Neural crest cell (in vitro differentiated cells): ENCODE measurements around the gene FHIT. TPM values are rescaled to one million over a fixed set of nuclear protein-coding genes. Genes with fewer than 3 reads are reported as not detected.

ENCODE experiments used
- DNase-seq: peaks from one replicate; pipeline ENCODE4 v3.0.0; 2021; ENCODE audit warnings: low read depth, mixed read lengths, low spot score
- H3K27ac Mint-ChIP-seq: one replicate; pipeline ENCODE4 v1.8.0; 2021; ENCODE audit warnings: mild to moderate bottlenecking, mixed read lengths; ENCODE audit not compliant: unreplicated experiment
- H3K27me3 Mint-ChIP-seq: 2 replicates; pipeline ENCODE4 v1.8.0; 2021; ENCODE audit warnings: low read depth, mild to moderate bottlenecking, mixed read lengths
- H3K36me3 Mint-ChIP-seq: 2 replicates; pipeline ENCODE4 v1.8.0; 2021; ENCODE audit warnings: low read depth, mild to moderate bottlenecking, mixed read lengths
- H3K4me1 Mint-ChIP-seq: 2 replicates; pipeline ENCODE4 v1.8.0; 2021; ENCODE audit warnings: mixed read lengths
- H3K4me3 Mint-ChIP-seq: one replicate; pipeline ENCODE4 v1.8.0; 2021; ENCODE audit warnings: mild to moderate bottlenecking, mixed read lengths
- H3K9me3 Mint-ChIP-seq: 2 replicates; pipeline ENCODE4 v1.8.0; 2021; ENCODE audit warnings: mixed read lengths
- CTCF ChIP-seq: fragments of 200-600 bp; sonication (generic); conservative IDR thresholded peaks from 2 replicates; pipeline ENCODE4 v1.5.0; 2021; ENCODE audit warnings: antibody characterized with exemption, mild to moderate bottlenecking
- total RNA-seq: library from RNA; stranded (reverse); gene quantifications from 2 replicates; pipeline ENCODE4 v1.2.1, GENCODE V29; 2021

Gene FHIT
- total RNA-seq, 1 donor from 2014 or later: 5.2 TPM

- peaks cover 13% of the 10 kb centered on the region for H3K4me1 Mint-ChIP-seq
- H3K4me3 Mint-ChIP-seq: no peak overlapping the region
- H3K27me3 Mint-ChIP-seq: no peaks in the 10 kb centered on the region
- no peak for DNase-seq
- no peak for TF ChIP-seq CTCF
- H3K36me3 Mint-ChIP-seq: peaks cover 2% of the 10 kb centered on the region
- no peak overlapping the region for H3K27ac Mint-ChIP-seq
- peaks cover 2% of the 10 kb centered on the region for H3K9me3 Mint-ChIP-seq
These were observed 1093.2 kb downstream of the FHIT start for GRCh38 chr3:60158035-60158434.

GRCh38 chr3:60154011-60154410 is 1097.2 kb downstream of the FHIT start:
- H3K4me3 Mint-ChIP-seq: no peak overlapping the region
- no peaks in the 10 kb centered on the region for H3K36me3 Mint-ChIP-seq
- DNase-seq: no peak
- TF ChIP-seq CTCF: no peak
- no peak overlapping the region for H3K27ac Mint-ChIP-seq
- no peaks in the 10 kb centered on the region for H3K27me3 Mint-ChIP-seq
- peaks cover 7% of the 10 kb centered on the region for H3K4me1 Mint-ChIP-seq
- peaks cover 2% of the 10 kb centered on the region for H3K9me3 Mint-ChIP-seq

DNA sequence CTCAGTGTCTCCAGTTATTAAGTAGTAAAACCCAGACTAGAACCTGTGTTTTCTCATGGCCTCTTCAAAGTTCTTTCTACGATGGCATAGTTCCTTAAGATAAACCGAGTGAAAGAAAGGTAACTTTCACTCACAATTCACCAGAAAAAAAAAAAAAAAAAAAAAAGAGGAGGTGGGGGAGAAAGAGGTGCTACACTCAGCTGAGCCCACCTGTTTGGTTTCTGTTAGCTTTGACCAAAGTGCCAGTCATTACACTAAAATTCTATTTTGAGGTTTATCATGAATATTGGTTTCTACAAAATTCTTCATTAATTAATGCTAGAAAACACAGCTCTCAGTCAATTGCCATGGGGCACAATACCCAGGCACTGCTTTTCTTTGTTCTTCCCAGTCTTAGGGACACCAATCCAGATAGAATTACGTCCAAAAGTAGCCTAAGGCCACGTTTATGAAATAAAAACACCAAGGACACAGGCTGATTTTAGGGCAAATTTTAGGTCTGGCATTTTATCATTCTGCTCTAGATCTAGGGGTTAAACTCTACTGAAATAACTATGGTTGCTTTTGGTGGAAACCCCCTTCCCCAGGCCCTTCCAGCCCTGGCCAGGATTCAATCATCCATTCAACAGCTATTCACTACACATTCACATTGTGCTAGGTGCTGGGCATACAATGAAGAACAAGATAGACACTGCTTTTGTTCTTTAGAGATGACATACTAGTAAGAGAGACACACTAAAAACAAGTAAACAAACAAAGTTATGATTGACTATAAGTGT is 1097.8 kb downstream of the FHIT start:
- no peaks in the 10 kb centered on the region for H3K36me3 Mint-ChIP-seq
- no peak for TF ChIP-seq CTCF
- H3K9me3 Mint-ChIP-seq: no peaks in the 10 kb centered on the region
- H3K27me3 Mint-ChIP-seq: no peaks in the 10 kb centered on the region
- H3K4me1 Mint-ChIP-seq: peaks cover 10% of the 10 kb centered on the region
- DNase-seq: no peak
- H3K4me3 Mint-ChIP-seq: no peak overlapping the region
- H3K27ac Mint-ChIP-seq: no peak overlapping the region

GRCh38 chr3:60149501-60149900 is 1101.8 kb downstream of the FHIT start:
- no peak for DNase-seq
- no peak for TF ChIP-seq CTCF
- Mint-ChIP-seq H3K36me3 (no peaks in the 10 kb centered on the region), H3K27me3 (no peaks in the 10 kb centered on the region), H3K4me3 (no peak overlapping the region), H3K4me1 (peaks cover 31% of the 10 kb centered on the region), H3K27ac (no peak overlapping the region), H3K9me3 (no peaks in the 10 kb centered on the region)

DNA sequence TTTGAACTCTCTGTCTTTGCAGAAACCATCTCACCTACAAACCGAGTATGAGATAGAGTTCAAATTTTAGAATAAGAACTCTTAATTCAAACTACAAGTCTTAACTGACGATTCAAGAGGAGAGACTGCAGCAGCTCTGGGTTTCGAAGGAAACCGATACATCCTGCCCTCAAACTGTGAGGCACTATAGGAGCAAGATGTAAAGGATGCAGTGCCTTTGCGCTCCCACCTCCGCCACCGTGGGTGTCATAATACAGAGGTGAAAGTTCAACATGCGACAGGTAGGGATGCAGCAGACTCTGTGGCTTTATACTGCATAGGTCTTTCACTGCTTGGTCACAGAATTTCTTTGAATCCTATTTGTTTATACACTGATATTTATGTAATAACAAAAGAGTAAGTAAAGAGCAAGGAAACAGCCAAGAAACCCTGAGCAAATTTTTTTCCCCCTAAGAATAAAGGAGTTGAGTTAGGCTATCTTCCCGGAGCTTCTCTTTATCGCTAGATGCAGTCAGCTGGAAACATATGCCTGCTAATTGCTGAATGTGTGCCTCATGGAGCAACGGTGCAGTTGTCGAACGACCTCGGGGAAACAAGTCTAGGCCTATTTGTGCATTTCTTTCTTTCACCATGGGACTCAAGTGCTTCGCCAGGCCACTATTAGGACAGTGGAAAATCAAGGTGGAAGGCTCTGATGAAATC is 1103.9 kb downstream of the FHIT start:
- DNase-seq: no peak
- H3K36me3 Mint-ChIP-seq: no peaks in the 10 kb centered on the region
- peak overlapping the region; percentile 15 for H3K4me3 Mint-ChIP-seq
- no peak overlapping the region for H3K27ac Mint-ChIP-seq
- peaks cover 31% of the 10 kb centered on the region for H3K4me1 Mint-ChIP-seq
- no peaks in the 10 kb centered on the region for H3K27me3 Mint-ChIP-seq
- no peaks in the 10 kb centered on the region for H3K9me3 Mint-ChIP-seq
- TF ChIP-seq CTCF: no peak
